Measurements from ENCODE around the gene ZNRF2.
"Not testable (repeated sequence)": the region's sequence is repeated elsewhere in the genome, so short reads cannot be mapped to it uniquely, and the experiment has no call there.

The ZNRF2 gene

DNA sequence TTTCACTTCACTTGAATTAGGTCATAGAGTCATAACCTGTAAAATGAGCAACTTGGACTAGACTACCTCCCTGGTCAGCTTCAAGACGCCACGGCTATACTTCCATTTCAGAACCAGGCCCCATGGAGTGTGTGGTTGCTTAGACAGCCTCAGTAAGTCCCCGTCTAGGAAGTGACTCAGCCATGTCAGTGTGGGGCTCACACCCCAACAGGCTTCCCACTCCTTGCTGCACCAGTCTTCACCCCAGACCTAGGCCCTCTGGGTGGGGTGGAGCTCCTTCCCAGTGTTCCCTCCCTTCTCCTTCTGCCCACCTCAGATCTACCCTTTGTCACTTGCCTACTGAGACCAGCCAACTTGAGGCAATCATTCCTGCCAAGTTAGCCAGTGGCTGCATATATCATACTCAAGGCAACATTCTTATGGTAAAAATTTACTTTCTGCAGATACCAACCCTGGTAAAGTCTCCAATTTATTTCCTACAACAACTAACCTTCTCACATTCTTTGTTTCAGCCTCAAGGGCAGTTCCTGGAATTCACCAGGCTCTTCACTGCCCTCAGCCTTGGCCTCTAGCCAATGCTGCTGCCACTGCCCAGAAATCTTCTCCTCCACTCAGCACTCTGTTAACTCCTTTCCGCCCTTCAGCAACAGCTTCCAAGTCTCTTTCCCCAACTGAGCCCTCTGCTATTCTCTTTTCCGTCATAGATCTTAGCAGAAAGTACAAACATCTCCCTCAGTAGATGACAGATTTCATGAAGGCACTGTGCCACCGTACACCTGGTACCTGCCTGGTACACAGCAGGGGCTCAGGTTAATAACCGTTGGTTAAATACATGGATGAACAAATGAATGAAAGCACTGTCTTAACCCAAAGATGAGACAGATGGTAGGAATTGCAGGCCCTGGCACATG, 31.3 kb upstream of the ZNRF2 start:
- Mint-ChIP-seq H3K27ac (peak overlapping the region; percentile 5), H3K27me3 (no peaks in the 10 kb centered on the region), H3K36me3 (ENCODE audit: low read depth) (no peaks in the 10 kb centered on the region), H3K4me3 (no peak overlapping the region), H3K9me3 (no peaks in the 10 kb centered on the region), H3K4me1 (ENCODE audit: low read depth) (peaks cover 17% of the 10 kb centered on the region)

GRCh38 chr7:30253796-30254165, 30.6 kb upstream of the ZNRF2 start:
- no peak overlapping the region for H3K27ac Mint-ChIP-seq
- H3K4me1 Mint-ChIP-seq (ENCODE audit: low read depth): peaks cover 17% of the 10 kb centered on the region
- no peaks in the 10 kb centered on the region for H3K36me3 Mint-ChIP-seq (ENCODE audit: low read depth)
- no peaks in the 10 kb centered on the region for H3K9me3 Mint-ChIP-seq
- no peaks in the 10 kb centered on the region for H3K27me3 Mint-ChIP-seq
- H3K4me3 Mint-ChIP-seq: no peak overlapping the region

GRCh38 chr7:30254248-30254647, 30.1 kb upstream of the ZNRF2 start:
- H3K9me3 Mint-ChIP-seq: no peaks in the 10 kb centered on the region
- H3K36me3 Mint-ChIP-seq (ENCODE audit: low read depth): no peaks in the 10 kb centered on the region
- no peaks in the 10 kb centered on the region for H3K27me3 Mint-ChIP-seq
- no peak overlapping the region for H3K27ac Mint-ChIP-seq
- H3K4me1 Mint-ChIP-seq (ENCODE audit: low read depth): peaks cover 14% of the 10 kb centered on the region
- no peak overlapping the region for H3K4me3 Mint-ChIP-seq

DNA sequence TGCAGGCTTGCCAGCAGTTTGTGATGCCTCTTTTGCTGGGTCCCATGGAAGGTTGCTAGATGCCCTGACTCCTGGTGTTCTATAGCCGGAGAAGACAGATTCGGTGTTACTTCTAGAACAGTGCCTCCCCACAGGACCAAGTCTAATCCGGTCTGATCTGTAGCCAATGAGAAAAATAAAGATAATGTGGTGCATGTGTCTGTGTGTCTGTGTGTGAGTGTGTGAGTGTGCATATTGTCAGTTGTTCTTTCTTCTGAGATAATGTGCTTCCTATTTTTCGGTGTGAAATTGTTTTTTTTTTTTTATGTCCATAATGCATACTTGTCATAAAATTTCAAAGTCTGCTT, 29.7 kb upstream of the ZNRF2 start:
- Mint-ChIP-seq H3K27ac (no peak overlapping the region), H3K27me3 (no peaks in the 10 kb centered on the region), H3K9me3 (no peaks in the 10 kb centered on the region), H3K4me3 (no peak overlapping the region), H3K36me3 (ENCODE audit: low read depth) (no peaks in the 10 kb centered on the region), H3K4me1 (ENCODE audit: low read depth) (peaks cover 9% of the 10 kb centered on the region)

- peaks cover 6% of the 10 kb centered on the region for H3K4me1 Mint-ChIP-seq (ENCODE audit: low read depth)
- H3K9me3 Mint-ChIP-seq: no peaks in the 10 kb centered on the region
Observed at GRCh38 chr7:30255064-30255769, 29.2 kb upstream of the ZNRF2 start.

GRCh38 chr7:30256349-30256858, 28.0 kb upstream of the ZNRF2 start:
- no peaks in the 10 kb centered on the region for H3K4me1 Mint-ChIP-seq (ENCODE audit: low read depth)
- no peak overlapping the region for H3K4me3 Mint-ChIP-seq
- H3K36me3 Mint-ChIP-seq (ENCODE audit: low read depth): no peaks in the 10 kb centered on the region
- no peaks in the 10 kb centered on the region for H3K9me3 Mint-ChIP-seq
- no peaks in the 10 kb centered on the region for H3K27me3 Mint-ChIP-seq
- H3K27ac Mint-ChIP-seq: no peak overlapping the region

More at GRCh38 chr7:30255064-30255769, 29.2 kb upstream of the ZNRF2 start:
- Mint-ChIP-seq H3K27ac (no peak overlapping the region), H3K4me3 (no peak overlapping the region), H3K36me3 (ENCODE audit: low read depth) (no peaks in the 10 kb centered on the region), H3K27me3 (no peaks in the 10 kb centered on the region)

DNA sequence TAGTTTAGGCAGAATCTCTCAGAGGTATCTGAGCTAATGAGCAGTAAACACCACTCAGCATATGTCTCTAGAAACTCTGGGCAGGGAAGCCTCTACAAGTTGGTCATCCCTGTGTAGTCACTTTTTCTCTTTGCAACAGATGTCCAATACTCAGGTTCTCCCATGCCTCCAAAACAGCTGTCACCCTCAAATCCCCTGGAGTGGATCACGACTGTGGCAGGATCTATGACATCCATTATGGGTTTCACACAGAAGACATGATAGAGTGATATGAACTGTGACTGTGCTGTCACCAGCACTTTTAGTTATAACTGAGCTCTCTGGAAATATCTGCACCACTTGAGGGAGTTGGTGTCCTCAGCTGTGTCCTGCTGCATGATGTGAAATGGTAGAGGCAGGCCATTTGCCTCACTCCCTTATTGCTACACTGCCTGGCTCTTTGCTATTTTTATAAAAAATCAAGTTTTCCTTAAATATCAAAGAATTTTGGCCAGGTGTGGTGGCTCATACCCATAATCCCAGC, 24.1 kb upstream of the ZNRF2 start:
- Mint-ChIP-seq H3K36me3 (ENCODE audit: low read depth) (no peaks in the 10 kb centered on the region), H3K4me3 (no peak overlapping the region), H3K27ac (no peak overlapping the region), H3K4me1 (ENCODE audit: low read depth) (no peaks in the 10 kb centered on the region), H3K27me3 (no peaks in the 10 kb centered on the region), H3K9me3 (no peaks in the 10 kb centered on the region)

DNA sequence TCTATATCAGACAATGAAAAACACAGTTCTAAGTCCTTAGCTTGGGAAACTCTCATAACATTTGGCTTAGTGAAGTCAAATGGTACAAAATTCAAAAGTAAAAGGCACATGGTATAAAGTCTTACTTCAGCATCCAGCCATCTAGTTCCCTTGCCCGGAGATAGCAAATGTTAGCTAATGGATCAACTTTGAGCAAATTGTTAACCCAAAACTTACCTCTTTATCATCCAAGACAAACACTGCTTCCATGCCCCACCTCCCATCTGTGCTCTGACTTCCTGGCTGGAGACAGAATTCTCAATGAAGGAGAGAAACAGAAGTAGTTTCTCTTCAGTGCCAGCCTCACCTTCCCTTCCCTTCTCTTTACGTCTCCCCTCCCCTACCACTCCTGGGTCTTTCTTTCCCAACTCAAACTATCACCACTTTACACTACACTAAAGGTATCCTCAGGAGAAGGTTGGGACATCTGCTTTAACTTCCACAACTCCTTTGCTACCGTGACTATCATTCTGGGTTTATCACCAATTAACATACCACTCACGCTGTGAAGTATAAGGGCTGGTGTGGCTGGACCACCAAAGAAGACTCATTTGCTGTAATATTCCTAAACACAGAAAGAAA, 21.2 kb upstream of the ZNRF2 start:
- H3K36me3 Mint-ChIP-seq (ENCODE audit: low read depth): no peaks in the 10 kb centered on the region
- no peak overlapping the region for H3K27ac Mint-ChIP-seq
- no peaks in the 10 kb centered on the region for H3K27me3 Mint-ChIP-seq
- no peak overlapping the region for H3K4me3 Mint-ChIP-seq
- H3K4me1 Mint-ChIP-seq (ENCODE audit: low read depth): no peaks in the 10 kb centered on the region
- no peaks in the 10 kb centered on the region for H3K9me3 Mint-ChIP-seq

GRCh38 chr7:30264052-30264451, 20.3 kb upstream of the ZNRF2 start:
- H3K9me3 Mint-ChIP-seq: no peaks in the 10 kb centered on the region
- H3K36me3 Mint-ChIP-seq (ENCODE audit: low read depth): no peaks in the 10 kb centered on the region
- H3K4me3 Mint-ChIP-seq: no peak overlapping the region
- H3K27me3 Mint-ChIP-seq: no peaks in the 10 kb centered on the region
- no peak overlapping the region for H3K27ac Mint-ChIP-seq
- no peaks in the 10 kb centered on the region for H3K4me1 Mint-ChIP-seq (ENCODE audit: low read depth)

GRCh38 chr7:30265189-30265588, 19.2 kb upstream of the ZNRF2 start:
- H3K36me3 Mint-ChIP-seq (ENCODE audit: low read depth); H3K27ac Mint-ChIP-seq; H3K4me3 Mint-ChIP-seq; H3K27me3 Mint-ChIP-seq; H3K9me3 Mint-ChIP-seq; H3K4me1 Mint-ChIP-seq (ENCODE audit: low read depth): not testable (repeated sequence)

GRCh38 chr7:30266686-30267085, 17.7 kb upstream of the ZNRF2 start:
- Mint-ChIP-seq H3K27me3 (no peaks in the 10 kb centered on the region), H3K4me3 (no peak overlapping the region), H3K27ac (no peak overlapping the region), H3K36me3 (ENCODE audit: low read depth) (no peaks in the 10 kb centered on the region), H3K4me1 (ENCODE audit: low read depth) (no peaks in the 10 kb centered on the region), H3K9me3 (no peaks in the 10 kb centered on the region)

DNA sequence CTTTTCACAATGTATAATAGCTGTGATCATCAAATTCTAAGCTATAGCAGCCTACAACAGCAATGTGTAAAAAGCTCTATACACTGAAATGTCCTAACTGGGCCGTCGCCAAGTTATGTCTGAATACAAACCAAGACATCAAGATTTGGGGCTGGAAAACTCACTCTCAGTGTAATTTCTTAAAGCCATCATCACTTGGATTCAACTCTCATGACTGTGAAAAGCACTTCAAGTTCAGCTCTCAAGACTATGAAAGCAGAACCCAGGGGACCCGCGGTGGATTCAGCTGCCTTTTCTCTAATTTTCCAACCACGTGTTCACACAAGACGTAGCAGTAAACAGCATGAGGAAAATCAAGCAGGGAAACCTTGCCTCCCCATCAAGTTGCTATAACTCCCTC, 15.8 kb upstream of the ZNRF2 start:
- Mint-ChIP-seq H3K36me3 (ENCODE audit: low read depth) (no peaks in the 10 kb centered on the region), H3K27ac (no peak overlapping the region), H3K27me3 (no peaks in the 10 kb centered on the region), H3K4me1 (ENCODE audit: low read depth) (no peaks in the 10 kb centered on the region), H3K4me3 (no peak overlapping the region), H3K9me3 (no peaks in the 10 kb centered on the region)

DNA sequence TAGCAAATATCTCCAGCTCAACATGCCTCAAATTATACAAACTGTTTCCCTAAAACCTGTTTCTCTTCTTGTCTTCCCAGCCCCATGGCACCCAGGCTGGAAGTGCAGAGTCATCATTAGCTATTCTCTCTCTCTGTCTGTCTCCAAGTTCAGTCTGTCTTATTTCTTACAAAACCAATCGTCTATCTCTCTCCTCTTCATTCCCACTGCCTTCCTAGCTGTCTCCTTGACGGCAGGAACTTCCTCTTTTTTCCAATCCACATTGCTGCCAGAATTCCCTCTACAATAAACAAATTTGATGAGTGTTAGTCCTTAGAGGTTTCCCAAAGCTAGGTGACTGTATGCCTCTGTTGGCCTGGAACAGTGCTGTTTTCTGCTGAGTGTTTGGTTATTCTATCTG, 14.9 kb upstream of the ZNRF2 start:
- H3K27ac Mint-ChIP-seq: no peak overlapping the region
- H3K4me3 Mint-ChIP-seq: no peak overlapping the region
- no peaks in the 10 kb centered on the region for H3K4me1 Mint-ChIP-seq (ENCODE audit: low read depth)
- no peaks in the 10 kb centered on the region for H3K9me3 Mint-ChIP-seq
- no peaks in the 10 kb centered on the region for H3K27me3 Mint-ChIP-seq
- H3K36me3 Mint-ChIP-seq (ENCODE audit: low read depth): no peaks in the 10 kb centered on the region

GRCh38 chr7:30270921-30271320, 13.5 kb upstream of the ZNRF2 start:
- no peaks in the 10 kb centered on the region for H3K4me1 Mint-ChIP-seq (ENCODE audit: low read depth)
- H3K4me3 Mint-ChIP-seq: no peak overlapping the region
- H3K27me3 Mint-ChIP-seq: no peaks in the 10 kb centered on the region
- no peaks in the 10 kb centered on the region for H3K36me3 Mint-ChIP-seq (ENCODE audit: low read depth)
- H3K9me3 Mint-ChIP-seq: no peaks in the 10 kb centered on the region
- H3K27ac Mint-ChIP-seq: no peak overlapping the region

DNA sequence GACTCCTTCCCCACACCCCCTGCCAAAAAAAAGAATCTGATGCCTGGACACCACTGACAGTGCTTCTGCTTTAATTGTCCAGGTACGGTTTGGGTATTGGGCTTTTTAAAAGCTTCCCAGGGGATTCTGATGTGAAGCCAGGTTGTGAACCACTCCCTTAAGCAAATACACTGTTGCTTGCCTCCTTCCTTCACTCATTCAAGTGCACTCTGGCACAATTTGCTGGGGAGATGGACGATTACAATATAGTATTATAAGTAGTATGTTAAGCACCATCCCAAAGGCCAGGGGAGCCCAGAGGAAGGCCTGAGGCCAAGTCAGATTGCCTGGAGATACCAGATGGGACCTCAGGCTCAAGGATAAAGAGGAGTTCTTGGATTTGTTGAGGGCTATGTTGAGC, 12.3 kb upstream of the ZNRF2 start:
- Mint-ChIP-seq H3K4me1 (ENCODE audit: low read depth) (no peaks in the 10 kb centered on the region), H3K9me3 (no peaks in the 10 kb centered on the region), H3K27ac (no peak overlapping the region), H3K4me3 (no peak overlapping the region), H3K36me3 (ENCODE audit: low read depth) (no peaks in the 10 kb centered on the region), H3K27me3 (no peaks in the 10 kb centered on the region)
